ENCODE measurements around the gene SUCO.
"Not testable (repeated sequence)": the region's sequence is repeated elsewhere in the genome, so short reads cannot be mapped to it uniquely, and the experiment has no call there.

The SUCO gene, protein sequence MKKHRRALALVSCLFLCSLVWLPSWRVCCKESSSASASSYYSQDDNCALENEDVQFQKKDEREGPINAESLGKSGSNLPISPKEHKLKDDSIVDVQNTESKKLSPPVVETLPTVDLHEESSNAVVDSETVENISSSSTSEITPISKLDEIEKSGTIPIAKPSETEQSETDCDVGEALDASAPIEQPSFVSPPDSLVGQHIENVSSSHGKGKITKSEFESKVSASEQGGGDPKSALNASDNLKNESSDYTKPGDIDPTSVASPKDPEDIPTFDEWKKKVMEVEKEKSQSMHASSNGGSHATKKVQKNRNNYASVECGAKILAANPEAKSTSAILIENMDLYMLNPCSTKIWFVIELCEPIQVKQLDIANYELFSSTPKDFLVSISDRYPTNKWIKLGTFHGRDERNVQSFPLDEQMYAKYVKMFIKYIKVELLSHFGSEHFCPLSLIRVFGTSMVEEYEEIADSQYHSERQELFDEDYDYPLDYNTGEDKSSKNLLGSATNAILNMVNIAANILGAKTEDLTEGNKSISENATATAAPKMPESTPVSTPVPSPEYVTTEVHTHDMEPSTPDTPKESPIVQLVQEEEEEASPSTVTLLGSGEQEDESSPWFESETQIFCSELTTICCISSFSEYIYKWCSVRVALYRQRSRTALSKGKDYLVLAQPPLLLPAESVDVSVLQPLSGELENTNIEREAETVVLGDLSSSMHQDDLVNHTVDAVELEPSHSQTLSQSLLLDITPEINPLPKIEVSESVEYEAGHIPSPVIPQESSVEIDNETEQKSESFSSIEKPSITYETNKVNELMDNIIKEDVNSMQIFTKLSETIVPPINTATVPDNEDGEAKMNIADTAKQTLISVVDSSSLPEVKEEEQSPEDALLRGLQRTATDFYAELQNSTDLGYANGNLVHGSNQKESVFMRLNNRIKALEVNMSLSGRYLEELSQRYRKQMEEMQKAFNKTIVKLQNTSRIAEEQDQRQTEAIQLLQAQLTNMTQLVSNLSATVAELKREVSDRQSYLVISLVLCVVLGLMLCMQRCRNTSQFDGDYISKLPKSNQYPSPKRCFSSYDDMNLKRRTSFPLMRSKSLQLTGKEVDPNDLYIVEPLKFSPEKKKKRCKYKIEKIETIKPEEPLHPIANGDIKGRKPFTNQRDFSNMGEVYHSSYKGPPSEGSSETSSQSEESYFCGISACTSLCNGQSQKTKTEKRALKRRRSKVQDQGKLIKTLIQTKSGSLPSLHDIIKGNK (N-terminal part only)

DNA sequence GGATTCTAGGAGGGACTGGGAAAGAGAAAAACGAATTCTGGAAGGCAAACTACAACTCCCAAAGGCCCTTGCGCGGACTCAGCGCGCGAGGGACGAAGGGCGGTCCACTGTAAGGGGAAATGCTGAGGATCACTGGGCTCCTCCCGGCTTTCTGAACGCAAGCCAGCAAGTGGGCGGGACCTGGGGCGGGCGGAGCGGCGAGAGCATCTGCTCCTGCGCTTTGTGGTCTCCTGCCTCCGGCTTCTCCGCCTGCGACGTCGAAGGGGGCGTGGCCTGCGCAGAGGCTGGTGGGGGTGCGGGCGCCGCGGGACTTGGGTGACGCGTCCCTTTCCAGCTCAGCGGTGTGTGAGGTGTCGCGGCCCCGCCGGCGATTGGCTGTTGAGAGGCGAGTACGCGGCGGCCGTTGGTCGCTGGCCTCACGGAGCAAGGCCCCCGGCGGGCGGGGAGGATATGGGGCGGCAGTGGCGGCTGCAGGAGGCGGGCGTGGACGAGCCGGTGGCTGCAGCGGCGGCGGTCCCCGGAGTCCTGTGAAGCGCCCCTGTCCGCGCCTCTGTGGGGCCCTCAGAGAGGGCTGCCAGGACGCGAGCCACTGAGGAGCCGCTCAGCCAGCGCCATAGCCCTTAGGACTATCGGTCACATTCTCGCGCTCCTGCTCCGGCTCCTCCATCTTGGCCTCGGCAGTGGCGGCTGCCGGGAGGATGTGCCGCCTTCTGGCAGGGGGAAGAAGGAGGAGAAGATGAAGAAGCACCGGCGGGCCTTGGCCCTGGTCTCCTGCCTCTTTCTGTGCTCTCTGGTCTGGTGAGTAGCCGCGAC lies at the start of gene SUCO:
TSS of gene SUCO (plus strand) at position 451 of the 813 bp plus-strand sequence. CDS start at position 737, 286 bp downstream.
- DNase-seq (ENCODE audit: low read depth in 2 of 2), result peak; percentile 99 to 100

DNA sequence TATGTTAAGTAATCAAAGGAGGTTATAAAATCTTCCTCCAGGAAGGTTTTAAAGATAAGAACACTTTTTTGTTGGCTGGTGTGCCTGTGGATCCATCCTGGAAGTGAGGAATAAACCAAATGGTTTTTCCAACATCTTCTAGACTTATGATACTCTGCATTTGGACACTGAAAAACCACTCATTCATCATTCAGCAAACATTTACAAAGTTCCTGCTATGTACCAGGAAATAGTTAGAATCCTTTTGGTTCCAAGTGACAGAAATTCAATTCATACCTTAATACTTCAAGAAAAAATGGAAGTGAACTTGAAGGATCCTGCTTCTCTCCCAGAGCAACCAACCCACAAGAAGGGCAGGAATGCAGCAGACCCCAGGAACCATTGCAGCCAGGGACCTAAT lies 49.5 kb upstream of the SUCO start:
- DNase-seq (ENCODE audit: low read depth in 2 of 2), result no peak

DNA sequence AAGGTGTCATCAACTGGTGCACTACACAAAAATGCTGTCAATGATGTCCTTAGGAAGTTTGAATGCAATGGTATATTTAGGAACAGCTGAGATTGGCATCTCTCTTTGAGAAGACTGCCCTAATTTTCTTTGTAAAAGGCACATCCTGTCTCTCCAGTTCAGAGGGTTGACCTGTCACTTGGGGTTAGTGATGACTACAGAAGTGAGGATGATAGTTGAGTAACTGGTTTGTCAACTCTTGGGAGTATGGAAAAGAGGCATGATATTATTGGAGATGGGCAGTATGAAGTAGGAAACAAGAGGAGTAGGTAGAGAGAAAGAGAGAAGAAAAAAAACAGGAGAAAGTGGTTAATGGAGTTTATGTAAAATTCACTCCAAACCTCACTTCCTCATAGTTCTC lies 48.7 kb upstream of the SUCO start:
- DNase-seq (ENCODE audit: low read depth in 2 of 2), result no peak

DNA sequence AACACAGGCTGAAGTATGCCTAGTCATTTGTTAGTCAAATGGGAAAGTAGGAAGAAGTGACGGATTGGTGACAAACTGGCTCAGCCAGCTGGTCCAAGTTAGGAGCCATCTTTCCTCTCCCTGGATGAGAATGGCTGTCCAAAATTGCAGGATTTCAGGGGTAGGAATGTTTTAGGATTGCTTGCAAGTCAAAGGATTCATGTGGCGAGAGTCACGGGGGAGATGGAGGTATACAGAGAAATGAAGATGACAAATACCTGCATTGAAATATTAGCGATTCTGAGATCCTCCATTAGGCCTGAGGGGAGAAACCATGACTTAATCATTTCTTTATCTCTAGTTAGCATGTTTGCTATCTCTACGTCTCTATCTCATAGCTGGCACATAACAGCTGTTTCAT lies 47.3 kb upstream of the SUCO start:
- DNase-seq (ENCODE audit: low read depth in 2 of 2), result no peak

DNA sequence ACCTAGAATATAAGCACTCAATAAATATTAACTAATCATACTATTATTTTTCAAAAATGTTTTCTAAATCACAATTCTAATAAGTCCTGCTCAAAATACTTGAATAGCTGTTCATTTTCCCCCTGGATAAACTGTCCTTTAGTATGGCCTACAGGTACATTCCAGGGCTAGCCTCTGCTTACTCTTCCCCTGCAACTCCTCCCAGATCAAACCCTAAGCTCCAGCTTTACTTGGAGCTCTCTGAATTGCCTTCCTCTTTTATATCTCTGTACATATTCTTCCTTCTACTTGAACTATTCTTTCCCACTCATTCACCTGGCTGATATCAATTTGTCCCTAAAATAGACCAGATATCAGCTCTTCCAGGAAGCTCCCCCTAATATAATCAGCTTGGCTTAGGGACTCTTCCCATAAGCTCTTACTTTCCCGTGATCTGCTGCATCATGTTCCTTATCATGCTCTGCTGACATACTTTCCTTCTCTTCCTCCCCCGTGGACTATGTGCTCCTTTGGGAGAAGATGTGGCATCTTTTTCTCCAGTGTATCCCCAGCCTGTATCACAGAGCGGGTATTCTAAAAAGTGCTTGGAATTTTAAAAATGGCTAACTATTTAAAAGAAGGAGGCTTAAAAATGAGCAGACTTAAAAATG lies 46.0 kb upstream of the SUCO start:
- no peak for DNase-seq (ENCODE audit: low read depth in 2 of 2)

DNA sequence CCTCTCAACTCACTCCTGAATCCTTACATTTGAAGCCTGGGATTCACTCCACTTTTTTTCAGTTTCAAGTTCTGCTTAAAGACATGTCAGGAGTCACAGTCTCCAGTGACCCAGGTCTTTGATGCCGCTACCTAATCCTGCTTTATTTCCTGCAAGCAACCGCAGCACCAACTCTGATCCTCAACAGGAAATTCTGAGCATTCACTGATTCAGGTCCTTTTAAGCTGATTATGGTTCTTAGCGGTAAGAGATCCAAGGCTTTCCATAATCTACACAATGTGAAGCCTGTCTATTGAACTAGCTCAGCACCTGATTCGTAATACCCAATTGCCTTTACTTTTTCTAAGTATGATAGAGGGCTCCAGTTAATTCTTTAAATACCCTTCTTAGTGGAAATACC lies 45.4 kb upstream of the SUCO start:
- no peak for DNase-seq (ENCODE audit: low read depth in 2 of 2)

DNA sequence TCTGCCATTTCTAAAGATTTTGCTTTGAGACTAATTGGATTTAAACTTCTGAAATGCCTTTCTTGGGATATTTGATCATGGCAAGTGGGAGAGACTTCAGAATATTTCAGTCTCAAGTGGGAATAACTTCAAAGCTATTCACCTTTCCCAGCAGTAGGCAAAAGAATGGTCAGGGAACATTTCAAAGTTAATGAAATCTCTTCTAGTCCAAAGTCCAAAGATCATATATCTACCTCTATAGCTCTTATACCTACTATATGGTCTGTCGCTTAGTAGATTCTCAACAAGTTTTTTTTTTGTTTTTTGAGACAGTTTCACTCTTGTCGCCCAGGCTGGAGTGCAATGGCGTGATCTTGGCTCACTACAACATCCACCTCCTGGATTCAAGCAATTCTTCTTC lies 44.6 kb upstream of the SUCO start:
- no peak for DNase-seq (ENCODE audit: low read depth in 2 of 2)

DNA sequence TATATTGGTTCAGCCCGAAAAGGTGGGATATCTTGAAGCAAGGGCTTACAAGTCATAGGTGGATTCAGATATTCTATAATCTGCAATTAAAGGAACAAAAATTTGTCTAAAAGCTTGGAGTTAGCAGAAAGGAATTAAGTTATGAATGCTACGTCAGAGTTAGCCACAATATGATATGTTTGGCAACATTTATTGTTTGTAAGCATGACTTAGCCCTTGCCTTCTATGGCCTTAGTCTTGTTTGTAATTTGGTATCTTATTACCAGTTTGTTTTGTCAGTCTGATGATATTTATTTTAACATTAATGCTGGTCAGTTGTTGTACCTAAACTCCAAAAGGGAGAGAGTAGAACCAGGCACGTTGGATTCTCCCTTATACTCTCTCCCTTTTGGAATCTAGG lies 43.1 kb upstream of the SUCO start:
- no peak for DNase-seq (ENCODE audit: low read depth in 2 of 2)

DNA sequence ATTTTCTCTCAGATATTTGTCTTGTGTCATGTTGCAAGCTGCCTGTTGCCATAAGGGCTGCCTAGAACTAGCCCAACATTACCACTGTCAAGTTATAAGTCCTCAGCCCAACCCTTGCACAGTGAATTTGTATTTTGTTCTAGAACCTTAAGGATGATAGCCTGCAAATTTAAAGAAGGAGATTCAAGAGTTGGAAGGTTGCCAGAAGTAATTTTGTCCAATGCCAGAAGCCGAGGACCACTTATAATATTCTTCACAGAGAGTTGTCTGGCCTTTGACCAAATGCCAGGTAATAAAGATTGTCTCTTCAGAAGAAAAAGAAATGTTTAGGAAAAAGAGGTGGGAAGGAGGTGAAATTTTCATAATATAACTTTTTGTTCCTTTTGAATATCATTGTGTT lies 40.5 kb upstream of the SUCO start:
- no peak for DNase-seq (ENCODE audit: low read depth in 2 of 2)

DNA sequence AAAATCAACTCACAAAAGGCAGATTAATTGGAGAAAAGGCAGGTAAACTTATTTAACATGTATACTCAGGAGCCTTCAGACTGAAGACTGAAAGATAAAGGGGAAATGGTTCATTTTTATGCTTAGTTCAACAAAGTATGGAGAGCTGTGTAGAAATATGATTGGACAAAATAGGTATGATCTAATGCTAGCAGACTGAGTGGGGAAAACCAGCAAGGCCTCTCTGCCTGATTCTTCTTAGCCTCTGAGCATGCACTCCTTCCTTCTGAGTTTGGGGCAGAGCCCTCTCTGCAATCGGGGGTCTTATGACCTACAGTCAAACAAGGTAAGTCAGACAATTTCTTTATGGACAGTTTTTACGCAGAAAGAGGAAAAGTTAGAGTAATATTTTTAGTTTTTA lies 38.8 kb upstream of the SUCO start:
- no peak for DNase-seq (ENCODE audit: low read depth in 2 of 2)

DNA sequence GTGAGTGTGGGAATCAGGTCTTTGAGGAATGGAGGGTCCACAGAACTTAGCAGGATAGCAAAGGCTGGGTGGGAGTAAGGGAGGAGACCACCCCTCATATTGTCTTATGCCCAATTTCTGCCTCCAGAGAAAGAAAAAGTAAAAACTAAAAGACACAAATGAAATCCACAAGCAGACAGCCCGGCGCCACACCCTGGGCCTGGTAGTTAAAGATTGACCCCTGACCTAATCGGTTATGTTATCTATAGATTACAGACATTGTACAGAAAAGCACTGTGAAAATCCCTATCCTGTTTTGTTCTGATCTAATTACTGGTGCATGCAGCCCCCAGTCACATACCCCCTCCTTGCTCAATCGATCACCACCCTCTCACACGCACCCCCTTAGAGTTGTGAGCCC lies 36.8 kb upstream of the SUCO start:
- DNase-seq (ENCODE audit: low read depth in 2 of 2), result not testable (repeated sequence)

DNA sequence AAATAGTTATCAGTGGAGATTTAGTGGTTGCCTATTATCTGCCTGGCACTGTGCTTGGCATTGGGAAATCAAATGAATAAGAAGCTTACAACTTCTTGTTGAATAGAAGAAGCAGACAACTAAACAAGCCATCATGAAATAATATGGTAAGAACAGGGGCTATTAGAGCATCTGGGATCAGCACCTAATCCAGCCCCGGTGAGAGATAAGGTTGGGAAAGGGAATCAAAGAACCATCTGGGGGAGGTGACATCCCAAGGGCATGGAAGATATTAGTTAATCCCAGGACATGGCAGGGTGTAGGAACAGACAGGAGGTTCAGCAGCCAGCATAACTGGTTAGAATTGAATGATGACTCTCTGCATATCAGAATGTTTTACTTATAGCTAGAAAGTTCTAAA lies 36.3 kb upstream of the SUCO start:
- no peak for DNase-seq (ENCODE audit: low read depth in 2 of 2)

DNA sequence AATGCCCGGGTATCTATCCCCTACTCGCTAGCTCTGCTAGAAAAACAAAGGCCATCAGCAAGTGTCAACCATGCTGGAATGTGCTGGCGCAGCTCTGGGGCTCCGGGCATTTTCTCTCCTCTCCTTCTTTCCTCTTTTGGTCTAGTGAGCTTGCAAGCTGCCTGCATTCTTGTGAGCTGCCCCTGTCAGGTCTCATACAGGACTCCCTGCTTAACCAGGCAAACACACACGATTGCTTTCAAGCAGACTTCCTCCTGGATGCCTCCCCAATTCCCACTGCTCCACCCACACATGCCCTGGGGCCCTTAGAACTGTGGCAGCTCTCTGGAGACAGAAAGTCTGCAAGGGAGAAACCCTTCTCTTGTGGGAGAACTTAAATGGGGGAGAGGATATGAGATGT lies 35.7 kb upstream of the SUCO start:
- DNase-seq (ENCODE audit: low read depth in 2 of 2), result no peak

DNA sequence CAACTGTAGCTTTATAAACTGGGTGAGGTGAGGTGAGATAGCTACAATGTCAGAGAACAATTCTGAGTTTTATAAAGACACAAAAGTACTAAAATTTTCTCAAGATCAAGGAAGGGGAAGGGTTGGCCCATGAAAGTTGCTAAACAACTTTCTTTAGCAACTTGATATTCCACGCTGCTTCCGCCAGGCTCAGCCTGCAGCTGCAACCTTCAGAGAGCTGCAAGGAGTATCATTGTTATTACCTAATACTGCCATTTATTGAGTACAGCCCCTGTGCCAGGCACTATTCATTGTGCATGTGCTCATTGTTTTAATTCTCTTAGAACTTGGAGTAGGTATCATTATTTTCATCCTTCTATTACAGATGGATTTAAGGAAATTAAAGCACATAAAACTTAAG lies 34.1 kb upstream of the SUCO start:
- DNase-seq (ENCODE audit: low read depth in 2 of 2), result no peak

DNA sequence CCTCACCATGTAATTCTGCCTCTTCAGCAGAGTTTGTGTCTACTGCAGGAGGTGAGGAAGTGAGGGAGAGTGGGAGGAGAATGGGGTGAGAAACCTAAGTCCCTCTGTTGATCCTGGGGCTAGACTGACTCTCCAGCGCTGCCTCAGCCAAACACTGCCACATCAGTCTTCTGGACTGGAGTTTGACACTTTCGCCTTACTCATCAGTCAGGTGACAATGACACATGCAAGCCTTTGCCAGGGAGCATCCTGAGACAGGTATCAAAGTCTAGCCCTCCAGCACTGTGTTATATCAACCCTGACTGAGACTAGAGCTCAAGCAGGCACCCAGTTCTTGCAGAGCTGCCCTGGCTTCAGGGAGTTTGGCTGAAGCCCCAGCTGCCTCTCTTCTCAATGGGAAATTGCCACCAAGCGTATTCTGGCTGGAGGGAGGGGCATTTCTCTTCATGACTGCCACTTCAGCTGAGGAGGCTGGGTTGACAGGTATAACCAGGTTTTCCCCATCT lies 33.3 kb upstream of the SUCO start:
- DNase-seq (ENCODE audit: low read depth in 2 of 2), result no peak

DNA sequence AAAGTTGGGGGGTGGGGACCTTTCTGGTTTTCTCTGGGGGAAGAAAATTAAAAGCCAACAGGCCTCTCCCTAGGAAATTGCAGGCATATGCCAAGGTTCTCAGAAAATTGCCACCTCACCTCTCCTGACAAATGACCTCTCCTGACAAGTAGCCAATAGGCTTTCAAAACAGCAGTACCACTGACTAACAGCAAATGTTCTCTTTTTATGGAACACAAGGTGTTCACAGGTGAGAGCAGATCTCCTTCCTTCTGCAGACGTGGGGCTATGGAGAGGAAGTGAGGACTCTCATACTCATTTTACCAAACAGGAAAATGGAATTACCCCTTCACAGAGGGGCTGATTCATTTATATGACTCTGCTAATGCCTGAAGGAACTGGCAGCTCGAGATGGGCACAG lies 32.7 kb upstream of the SUCO start:
- DNase-seq (ENCODE audit: low read depth in 2 of 2), result no peak

DNA sequence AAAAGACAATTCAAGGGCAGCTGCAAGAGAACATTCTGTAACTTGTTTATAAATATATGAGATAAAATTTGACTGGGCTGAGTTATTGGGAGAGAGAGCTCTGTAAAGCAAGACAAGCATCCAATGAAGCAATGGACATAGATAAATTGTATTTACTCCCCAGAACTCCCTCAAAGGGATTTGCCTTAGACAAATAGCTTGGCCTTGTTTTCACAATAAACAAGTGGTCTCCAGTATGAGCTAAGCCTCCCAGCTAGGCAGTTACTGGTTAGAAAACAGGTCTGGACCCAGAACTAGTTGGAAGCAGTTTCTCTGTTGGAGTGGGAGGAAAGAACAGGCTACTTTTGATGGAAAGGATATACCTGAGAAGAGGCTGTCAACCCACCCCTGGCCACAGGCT lies 25.2 kb upstream of the SUCO start:
- no peak for DNase-seq (ENCODE audit: low read depth in 2 of 2)

DNA sequence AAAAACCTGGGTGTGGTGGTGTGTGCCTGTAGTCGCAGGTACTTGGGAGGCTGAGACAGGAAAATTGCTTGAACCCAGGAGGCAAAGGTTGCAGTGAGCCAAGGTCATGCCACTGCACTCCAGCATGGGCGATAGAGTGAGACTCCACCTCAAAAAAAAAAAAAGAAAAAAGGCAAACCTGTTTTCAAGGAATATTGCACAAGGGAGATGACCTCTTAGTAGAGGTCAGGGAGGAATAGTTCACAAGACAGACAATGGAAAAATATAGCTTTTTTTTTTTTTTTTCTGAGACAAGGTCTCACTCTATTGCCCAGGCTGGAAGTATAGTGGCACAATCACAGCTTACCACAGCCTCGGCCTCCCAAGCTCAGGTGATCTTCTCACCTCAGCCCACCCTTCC lies 22.5 kb upstream of the SUCO start:
- no peak for DNase-seq (ENCODE audit: low read depth in 2 of 2)

DNA sequence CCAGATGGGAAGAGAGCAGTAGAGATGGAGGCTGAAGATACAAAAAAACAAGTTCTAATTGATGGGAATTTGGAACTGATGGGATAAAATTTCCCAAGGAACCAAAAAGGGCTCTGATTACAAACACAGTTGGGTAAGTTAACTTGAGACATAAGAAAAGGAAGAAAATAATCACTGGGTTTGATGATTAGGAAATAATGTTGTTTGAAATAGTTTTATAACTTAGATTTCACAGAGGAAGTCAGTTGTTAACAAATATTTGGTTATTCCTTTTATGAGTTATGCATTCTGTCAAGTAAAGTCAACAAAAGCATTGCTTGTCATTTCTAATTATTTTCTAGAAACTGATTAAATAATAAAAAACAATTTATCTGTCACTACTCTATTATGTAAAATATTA lies 20.4 kb upstream of the SUCO start:
- DNase-seq (ENCODE audit: low read depth in 2 of 2), result no peak

DNA sequence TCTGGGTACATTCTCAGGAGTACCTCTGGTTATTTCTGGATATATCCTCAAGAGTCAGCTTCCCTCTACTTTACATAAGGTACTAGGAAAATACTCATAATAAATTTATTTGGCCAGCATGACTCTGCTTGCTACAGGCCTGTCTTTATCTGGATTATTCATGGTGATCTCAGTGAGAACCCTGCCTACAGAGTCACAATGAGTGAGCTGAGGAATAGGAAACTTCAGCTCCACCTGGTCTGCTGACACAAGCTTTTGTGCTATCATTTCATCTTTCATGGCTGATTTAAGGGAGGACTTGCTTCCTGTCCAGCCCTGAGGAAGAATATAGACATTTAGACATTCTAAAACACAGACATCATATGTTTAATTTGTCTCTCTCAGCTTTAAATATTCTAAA lies 19.5 kb upstream of the SUCO start:
- DNase-seq (ENCODE audit: low read depth in 2 of 2), result no peak

DNA sequence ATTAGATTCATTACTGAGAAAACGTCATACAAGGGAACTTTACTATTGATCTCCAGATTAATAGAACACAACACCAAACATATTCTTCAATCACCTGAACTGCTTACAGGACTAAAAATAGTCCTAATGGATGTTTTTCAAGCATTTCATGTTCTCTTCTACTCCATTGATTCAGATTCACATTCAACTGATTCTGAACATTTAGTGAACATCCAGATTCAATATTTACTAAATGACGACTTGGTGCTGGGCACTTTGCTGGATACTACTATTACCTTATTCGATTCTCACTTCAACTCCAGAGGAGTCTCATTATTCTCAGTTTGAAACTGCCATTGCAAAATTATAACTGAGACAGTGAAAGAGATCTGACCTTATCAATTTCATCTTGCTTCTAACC lies 18.8 kb upstream of the SUCO start:
- DNase-seq (ENCODE audit: low read depth in 2 of 2), result no peak
